Kasumi-1 (cell line): ENCODE measurements around the gene ARMCX5.
A peak's percentile ranks its signal among the peaks of the same experiment; 100 is the strongest.

ENCODE experiments used
- DNase-seq, 2 experiments: peaks; one replicate each; lab custom pipeline; 2025; lab: John Stamatoyannopoulos, UW

Gene ARMCX5

DNA sequence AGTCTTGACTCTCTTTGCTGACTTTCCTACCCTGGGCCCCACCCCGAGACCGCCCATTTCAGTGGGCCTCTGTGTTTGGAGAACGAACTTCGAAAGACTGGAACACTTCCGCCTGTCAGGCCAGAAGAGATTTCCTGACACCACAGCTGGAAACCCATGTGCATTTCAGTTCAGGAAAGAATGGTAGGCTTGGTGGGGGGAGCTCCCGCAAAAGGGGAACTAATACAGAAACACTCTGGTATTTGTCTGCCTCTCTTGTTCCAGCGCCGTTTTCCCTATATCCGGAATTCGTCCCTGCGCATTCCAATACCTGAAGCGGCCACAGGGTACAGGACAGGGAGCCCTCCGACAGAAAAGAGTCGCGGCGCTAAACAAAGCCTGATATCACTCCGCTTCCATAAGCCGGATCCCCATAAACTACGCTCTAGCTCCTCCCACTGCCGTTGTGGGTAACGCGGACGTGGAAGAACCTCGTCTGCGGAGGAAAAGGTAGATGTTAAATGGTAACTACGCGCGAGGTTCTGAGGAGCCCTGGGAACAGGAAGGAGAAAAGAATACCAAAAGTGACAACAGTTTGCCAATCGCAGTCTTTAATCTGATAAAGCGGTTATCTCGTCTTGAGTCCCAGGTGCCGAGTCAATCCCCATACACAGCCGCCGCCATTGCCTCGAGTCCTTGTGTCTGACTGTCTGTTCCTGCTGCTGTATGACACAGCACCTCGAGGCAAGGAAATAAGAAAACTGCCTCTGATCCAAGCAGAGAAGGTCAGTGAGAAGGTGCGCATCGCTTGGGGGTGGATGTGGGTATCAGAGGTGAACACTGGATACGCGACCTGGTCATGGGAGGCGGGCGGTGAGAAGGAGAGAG is at the start of gene ARMCX5:
Gene ARMCX5 (plus strand): TSS at position 432 of the 867 bp plus-strand sequence. CDS start 2,627 bp downstream, outside the sequence.
- peak; percentile 81 to 85 for DNase-seq

DNA sequence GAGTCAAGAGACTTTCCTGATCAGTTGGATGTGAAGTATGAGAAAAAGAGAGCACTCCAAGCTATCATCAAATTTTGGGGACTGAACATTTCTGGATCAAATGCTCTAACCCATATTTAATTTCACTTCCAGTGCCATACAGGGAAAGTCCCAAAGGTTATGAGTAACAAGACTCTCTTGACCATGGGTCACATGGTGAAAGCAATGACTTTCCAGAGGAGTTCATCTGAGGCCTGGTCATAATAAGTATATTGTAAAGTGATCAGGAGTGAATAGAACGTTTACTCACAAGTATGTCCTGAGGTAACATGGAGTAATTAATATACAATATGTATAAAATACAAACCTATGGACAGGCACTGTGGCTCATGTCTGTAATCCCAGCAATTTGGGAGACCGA is 40.7 kb upstream of the ARMCX5 start:
- no peak for DNase-seq

- no peak for DNase-seq
Observed at GRCh38 chrX:102560423-102561068, 38.8 kb upstream of the ARMCX5 start.

- DNase-seq: peak; percentile 39
Observed at GRCh38 chrX:102580891-102581290, 18.4 kb upstream of the ARMCX5 start.

- DNase-seq: no peak
Observed at GRCh38 chrX:102593367-102593766, 5.9 kb upstream of the ARMCX5 start.

- no peak for DNase-seq
Observed at GRCh38 chrX:102599951-102600579, 750 bp downstream of the ARMCX5 start.

DNA sequence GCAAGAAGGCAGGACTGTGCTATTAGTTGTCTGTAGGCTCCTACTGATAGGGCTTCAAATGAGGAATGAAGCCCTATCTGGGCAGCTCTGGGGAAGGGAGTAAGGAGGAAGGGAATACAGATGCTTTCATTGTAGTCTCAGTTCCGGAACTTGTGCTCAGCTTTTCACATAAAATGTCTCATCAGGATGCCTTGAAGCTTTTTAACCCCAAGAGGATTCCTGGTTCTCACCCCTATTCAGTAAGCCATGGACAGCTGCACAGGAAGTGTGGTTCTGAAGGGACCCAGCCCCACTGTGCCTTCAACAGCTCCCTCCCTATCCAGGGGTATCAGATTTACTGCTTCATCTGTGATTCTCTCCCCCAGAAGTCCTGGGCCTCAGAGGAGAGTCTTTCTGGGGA is 5.0 kb downstream of the ARMCX5 start:
- DNase-seq: no peak

GRCh38 chrX:102606115-102606514 is 6.8 kb downstream of the ARMCX5 start:
- no peak for DNase-seq

DNA sequence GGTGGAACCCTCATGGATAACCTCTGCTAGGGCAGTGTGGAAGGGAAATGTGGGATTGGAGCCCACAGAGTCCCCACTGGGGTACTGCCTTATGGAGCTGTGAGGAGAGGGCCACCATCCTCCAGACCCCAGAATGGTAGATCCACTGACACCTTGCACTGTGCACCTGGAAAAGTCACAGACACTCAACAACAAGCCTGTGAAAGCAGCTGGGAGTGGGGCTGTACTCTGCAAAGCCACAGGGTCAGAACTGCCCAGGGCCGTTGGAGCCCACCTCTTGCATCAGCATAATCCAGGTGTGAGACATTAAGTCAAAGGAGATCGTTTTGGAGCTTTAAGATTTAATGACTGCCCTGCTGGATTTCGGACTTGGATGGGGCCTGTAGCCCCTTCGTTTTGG is 11.6 kb downstream of the ARMCX5 start:
- DNase-seq: no peak

DNA sequence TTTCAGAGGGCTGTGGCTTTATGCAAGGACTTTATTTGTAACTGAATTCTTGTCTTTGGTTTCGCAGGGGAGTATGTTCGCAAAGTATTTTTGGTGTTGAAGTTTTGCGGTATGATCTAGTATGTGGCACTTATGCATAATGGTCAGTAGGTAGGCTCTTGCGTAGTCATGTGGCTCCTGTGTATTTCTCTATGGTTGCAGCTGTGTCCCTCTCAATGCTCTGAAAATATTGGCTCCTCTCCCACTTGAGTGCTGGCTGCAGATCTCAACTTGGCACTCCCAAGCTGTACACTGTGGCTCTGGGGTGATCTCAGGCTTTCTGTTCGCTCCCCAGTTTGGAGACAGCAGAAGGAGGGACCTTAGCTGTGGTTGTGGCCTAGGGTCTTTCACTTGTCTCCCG is 24.8 kb downstream of the ARMCX5 start:
- no peak for DNase-seq

GRCh38 chrX:102627640-102628039 is 28.3 kb downstream of the ARMCX5 start:
- DNase-seq: no peak

DNA sequence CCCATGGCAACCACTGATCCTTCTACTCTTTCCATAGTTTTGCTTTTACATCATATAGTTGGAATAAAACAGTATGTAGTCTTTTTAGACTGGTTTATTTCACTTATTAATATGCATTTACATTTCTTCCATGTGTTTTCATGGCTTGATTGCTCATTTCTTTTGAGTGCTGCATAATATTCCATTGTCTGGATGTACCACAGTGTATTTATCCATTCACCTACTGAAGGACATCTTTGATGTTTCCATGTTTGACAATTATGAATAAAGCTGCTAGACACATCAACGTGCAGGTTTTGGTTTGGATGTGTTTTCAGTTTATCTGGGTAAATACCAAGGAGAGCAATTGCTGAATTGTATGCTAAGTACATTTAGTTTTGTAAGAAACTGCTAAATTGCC is 38.2 kb downstream of the ARMCX5 start:
- DNase-seq: no peak

- DNase-seq: no peak
Observed at GRCh38 chrX:102650903-102651241, 51.6 kb downstream of the ARMCX5 start.

- peak; percentile 19 to 22 for DNase-seq
Observed at GRCh38 chrX:102651242-102652011, 52.1 kb downstream of the ARMCX5 start, which contains the start of gene GPRASP1. TSS of gene GPRASP1 (plus strand) at chrX:102651483. CDS start at chrX:102653914, 2,431 bp downstream.

- peak; percentile 59 to 63 for DNase-seq
Observed at GRCh38 chrX:102652031-102652688, 52.8 kb downstream of the ARMCX5 start.
